Measurements from ENCODE around the gene GNA12. TPM values are rescaled to one million over a fixed set of nuclear protein-coding genes. Genes with fewer than 3 reads are reported as not detected.

The GNA12 gene
- total and polyA plus RNA-seq, 9 of the 15 experiments (the other 6 are each of a cell fraction or from before 2014, with no cell fraction given), result 0.65 to 32.7 (median 9.6) TPM

DNA sequence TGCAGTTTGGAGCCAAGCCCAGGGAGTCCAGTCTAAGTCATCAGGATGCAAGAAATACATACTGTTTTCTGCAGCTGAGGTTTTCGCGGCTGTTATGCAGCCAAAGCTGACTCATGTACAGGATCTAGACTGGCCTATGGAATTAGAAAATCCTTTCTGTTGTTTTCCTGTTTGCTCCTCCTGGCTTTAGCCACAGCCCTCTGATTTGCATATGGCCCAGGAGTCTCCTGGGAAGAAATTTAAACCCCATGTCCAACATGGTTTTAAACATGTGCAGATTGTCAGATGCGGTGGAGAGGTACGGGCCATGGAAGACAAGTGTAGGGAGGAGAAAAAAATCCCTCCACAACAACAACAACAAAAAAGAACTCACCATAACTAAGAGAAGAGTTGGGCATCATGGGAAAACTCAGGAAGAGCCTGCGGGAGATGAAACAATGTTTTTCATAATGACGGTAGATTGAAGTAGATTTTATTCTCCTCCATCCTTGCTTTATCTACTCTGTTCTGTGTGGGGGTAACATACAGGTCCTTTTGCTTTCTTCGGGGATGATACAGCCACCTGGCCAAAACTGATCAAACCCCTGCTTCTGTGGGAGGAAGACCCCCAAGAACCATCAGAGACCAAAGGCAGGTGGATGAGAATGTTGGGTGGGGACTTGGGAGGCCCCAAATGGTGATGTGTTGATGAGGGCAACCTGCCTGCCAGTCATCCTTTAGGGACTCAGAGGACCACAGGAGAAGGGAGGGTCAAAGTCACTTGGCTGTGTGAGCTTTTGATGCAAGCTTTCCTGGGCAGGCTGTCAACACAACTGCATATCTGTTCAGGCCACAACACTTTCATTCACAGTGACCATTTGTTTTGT lies 29.8 kb upstream of the GNA12 start (continued):
- TF ChIP-seq, protein P1, sequence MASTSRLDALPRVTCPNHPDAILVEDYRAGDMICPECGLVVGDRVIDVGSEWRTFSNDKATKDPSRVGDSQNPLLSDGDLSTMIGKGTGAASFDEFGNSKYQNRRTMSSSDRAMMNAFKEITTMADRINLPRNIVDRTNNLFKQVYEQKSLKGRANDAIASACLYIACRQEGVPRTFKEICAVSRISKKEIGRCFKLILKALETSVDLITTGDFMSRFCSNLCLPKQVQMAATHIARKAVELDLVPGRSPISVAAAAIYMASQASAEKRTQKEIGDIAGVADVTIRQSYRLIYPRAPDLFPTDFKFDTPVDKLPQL (IDR thresholded peaks at IDR 0.05; ENCODE audit: extremely low read depth, insufficient read length), result peak; percentile 89
- TF ChIP-seq POLR2B (IDR thresholded peaks at IDR 0.05; ENCODE audit: low read depth, partially characterized antibody), result peak; percentile 79
- TF ChIP-seq, protein P2, sequence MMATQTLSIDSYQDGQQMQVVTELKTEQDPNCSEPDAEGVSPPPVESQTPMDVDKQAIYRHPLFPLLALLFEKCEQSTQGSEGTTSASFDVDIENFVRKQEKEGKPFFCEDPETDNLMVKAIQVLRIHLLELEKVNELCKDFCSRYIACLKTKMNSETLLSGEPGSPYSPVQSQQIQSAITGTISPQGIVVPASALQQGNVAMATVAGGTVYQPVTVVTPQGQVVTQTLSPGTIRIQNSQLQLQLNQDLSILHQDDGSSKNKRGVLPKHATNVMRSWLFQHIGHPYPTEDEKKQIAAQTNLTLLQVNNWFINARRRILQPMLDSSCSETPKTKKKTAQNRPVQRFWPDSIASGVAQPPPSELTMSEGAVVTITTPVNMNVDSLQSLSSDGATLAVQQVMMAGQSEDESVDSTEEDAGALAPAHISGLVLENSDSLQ (IDR thresholded peaks at IDR 0.05), result peak; percentile 63; the same call in 1 of the 2 replicates
- TF ChIP-seq SMARCA4 (IDR thresholded peaks at IDR 0.05), result no peak
- TF ChIP-seq ELF2 (CRISPR knock-in tag; IDR thresholded peaks at IDR 0.05), result no peak
- TF ChIP-seq CHD2 (IDR thresholded peaks at IDR 0.05; ENCODE audit: low read depth, low read length), result peak; percentile 36; the same call in 1 of the 2 replicates
- TF ChIP-seq HNRNPUL1 (IDR thresholded peaks at IDR 0.05; ENCODE audit: low read length), result no peak
- peak; percentile 70 for TF ChIP-seq EWSR1 (IDR thresholded peaks at IDR 0.05; ENCODE audit: borderline replicate concordance, low read depth, partially characterized antibody)
- TF ChIP-seq NFIC (IDR thresholded peaks at IDR 0.05), result peak; percentile 50
- peak; percentile 95 for TF ChIP-seq PML (IDR thresholded peaks at IDR 0.05; ENCODE audit: low read length)
- TF ChIP-seq, protein P3, sequence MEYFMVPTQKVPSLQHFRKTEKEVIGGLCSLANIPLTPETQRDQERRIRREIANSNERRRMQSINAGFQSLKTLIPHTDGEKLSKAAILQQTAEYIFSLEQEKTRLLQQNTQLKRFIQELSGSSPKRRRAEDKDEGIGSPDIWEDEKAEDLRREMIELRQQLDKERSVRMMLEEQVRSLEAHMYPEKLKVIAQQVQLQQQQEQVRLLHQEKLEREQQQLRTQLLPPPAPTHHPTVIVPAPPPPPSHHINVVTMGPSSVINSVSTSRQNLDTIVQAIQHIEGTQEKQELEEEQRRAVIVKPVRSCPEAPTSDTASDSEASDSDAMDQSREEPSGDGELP (CRISPR knock-in tag; IDR thresholded peaks at IDR 0.05; ENCODE audit: borderline replicate concordance), result 0 out of 2 replicates have a peak, but pooled peaks have one; percentile 21
- TF ChIP-seq, protein P4, sequence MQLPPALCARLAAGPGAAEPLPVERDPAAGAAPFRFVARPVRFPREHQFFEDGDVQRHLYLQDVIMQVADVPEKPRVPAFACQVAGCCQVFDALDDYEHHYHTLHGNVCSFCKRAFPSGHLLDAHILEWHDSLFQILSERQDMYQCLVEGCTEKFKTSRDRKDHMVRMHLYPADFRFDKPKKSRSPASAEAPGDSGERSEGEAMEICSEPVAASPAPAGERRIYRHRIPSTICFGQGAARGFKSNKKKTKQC (CRISPR knock-in tag; IDR thresholded peaks at IDR 0.05), result no peak
- 0 out of 2 replicates have a peak, but pooled peaks have one; percentile 26 for TF ChIP-seq CBFA2T3 (IDR thresholded peaks at IDR 0.05)
- TF ChIP-seq ZNF143 (CRISPR knock-in tag; IDR thresholded peaks at IDR 0.05), result peak; percentile 82
- no peak for TF ChIP-seq ZNF431 (CRISPR knock-in tag; IDR thresholded peaks at IDR 0.05)
- TF ChIP-seq ZBTB7A (IDR thresholded peaks at IDR 0.05; ENCODE audit: borderline replicate concordance, control insufficient read depth, low read depth, low read length), result peak; percentile 91
- no peak for TF ChIP-seq SETDB1 (IDR thresholded peaks at IDR 0.05; ENCODE audit: low read length)
- TF ChIP-seq, protein P5, sequence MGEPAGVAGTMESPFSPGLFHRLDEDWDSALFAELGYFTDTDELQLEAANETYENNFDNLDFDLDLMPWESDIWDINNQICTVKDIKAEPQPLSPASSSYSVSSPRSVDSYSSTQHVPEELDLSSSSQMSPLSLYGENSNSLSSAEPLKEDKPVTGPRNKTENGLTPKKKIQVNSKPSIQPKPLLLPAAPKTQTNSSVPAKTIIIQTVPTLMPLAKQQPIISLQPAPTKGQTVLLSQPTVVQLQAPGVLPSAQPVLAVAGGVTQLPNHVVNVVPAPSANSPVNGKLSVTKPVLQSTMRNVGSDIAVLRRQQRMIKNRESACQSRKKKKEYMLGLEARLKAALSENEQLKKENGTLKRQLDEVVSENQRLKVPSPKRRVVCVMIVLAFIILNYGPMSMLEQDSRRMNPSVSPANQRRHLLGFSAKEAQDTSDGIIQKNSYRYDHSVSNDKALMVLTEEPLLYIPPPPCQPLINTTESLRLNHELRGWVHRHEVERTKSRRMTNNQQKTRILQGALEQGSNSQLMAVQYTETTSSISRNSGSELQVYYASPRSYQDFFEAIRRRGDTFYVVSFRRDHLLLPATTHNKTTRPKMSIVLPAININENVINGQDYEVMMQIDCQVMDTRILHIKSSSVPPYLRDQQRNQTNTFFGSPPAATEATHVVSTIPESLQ (CRISPR knock-in tag; IDR thresholded peaks at IDR 0.05), result no peak
- TF ChIP-seq RHOXF2B (CRISPR knock-in tag; conservative IDR thresholded peaks at IDR 0.05), result no peak
- peak; percentile 59; the same call in 1 of the 2 replicates for TF ChIP-seq LCOR (CRISPR knock-in tag; IDR thresholded peaks at IDR 0.05)
- TF ChIP-seq HMGN3 (IDR thresholded peaks at IDR 0.05; ENCODE audit: borderline replicate concordance, extremely low read depth, insufficient read length, low read depth, low read length), result no peak
- peak; percentile 64 to 79; a peak in 2 of 4 replicates for TF ChIP-seq KDM1A (IDR thresholded peaks at IDR 0.05)
- TF ChIP-seq ESRRB (CRISPR knock-in tag; IDR thresholded peaks at IDR 0.05; ENCODE audit: borderline replicate concordance), result no peak
- TF ChIP-seq DNMT1 (IDR thresholded peaks at IDR 0.05), result no peak
- peak; percentile 85; the same call in 1 of the 2 replicates for TF ChIP-seq GTF2E2 (tag; IDR thresholded peaks at IDR 0.05)

Measured in K562 (cell line).